ENCODE results near the gene BST1. TPM values are rescaled to one million over a fixed set of nuclear protein-coding genes. Genes with fewer than 3 reads are reported as not detected.
A peak's percentile ranks its signal among the peaks of the same experiment; 100 is the strongest.

The BST1 gene, protein sequence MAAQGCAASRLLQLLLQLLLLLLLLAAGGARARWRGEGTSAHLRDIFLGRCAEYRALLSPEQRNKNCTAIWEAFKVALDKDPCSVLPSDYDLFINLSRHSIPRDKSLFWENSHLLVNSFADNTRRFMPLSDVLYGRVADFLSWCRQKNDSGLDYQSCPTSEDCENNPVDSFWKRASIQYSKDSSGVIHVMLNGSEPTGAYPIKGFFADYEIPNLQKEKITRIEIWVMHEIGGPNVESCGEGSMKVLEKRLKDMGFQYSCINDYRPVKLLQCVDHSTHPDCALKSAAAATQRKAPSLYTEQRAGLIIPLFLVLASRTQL
- total RNA-seq (2021; ENCODE audit: unreplicated experiment) (3.0 TPM), Bru-seq, nascent RNA (percentile 31 among the genes with signal in this experiment), BruChase-seq, experiment 1, labeled RNA remaining after a 2-hour chase (percentile 31 among the genes with signal in this experiment), BruChase-seq, experiment 2, labeled RNA remaining after a 6-hour chase (percentile 28 among the genes with signal in this experiment)
- 3.1 TPM for polyA plus RNA-seq (2012; ENCODE audit: insufficient read length)
- long read RNA-seq, partial matches to known transcripts: 1 of 1 reads
- long read RNA-seq, other reads (novel, unspliced or antisense): 0 of 1 reads

DNA sequence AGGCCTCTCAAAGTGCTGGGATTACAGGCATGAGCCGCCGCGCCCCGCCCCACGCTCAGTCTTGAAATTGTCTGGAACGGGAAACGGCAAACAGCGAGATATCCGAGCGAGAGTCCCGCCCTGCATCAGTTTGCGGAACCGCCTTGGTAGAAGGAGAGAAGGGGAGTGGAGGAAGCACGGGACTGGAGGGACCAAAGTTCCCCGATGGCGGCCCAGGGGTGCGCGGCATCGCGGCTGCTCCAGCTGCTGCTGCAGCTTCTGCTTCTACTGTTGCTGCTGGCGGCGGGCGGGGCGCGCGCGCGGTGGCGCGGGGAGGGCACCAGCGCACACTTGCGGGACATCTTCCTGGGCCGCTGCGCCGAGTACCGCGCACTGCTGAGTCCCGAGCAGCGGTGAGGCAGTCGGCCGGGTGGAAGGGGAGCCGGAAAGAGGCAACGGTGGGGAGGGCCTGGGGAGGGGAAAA is at the start of gene BST1:
Gene BST1, plus strand, starts transcription at position 125 of the 463 bp plus-strand sequence. Its CDS starts 80 bp downstream, at position 205.
- no peak for DNase-seq (ENCODE audit: low read depth, low spot score)
- no peak within 1 kb of the TSS for H3K27ac ChIP-seq (ENCODE audit: low read length)
- CTCF ChIA-PET: interaction anchor here (0.7 kb wide), 1 partner anchor 102 kb away, joined by 8 read pairs; no protein-coding TSS in a partner anchor

DNA sequence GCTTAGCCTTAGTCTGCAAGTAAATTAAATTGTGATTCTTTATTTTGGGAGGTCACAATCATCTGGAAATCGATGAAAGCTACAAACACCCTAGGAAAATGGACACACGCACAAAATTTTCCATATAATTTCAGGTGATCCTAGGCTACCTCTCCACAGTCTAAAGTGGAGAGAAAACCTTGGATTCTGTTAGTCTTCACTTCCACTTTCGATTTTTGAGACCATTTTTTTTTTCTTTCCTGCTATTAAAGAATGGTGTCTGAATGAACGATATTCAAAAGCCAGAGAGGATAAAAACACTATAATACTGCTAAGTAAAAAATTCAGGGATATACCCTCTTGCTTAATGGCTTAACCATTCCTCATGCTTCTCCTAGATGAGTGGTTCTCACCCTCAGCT is 49.4 kb upstream of the BST1 start:
- TF ChIP-seq, protein P1, sequence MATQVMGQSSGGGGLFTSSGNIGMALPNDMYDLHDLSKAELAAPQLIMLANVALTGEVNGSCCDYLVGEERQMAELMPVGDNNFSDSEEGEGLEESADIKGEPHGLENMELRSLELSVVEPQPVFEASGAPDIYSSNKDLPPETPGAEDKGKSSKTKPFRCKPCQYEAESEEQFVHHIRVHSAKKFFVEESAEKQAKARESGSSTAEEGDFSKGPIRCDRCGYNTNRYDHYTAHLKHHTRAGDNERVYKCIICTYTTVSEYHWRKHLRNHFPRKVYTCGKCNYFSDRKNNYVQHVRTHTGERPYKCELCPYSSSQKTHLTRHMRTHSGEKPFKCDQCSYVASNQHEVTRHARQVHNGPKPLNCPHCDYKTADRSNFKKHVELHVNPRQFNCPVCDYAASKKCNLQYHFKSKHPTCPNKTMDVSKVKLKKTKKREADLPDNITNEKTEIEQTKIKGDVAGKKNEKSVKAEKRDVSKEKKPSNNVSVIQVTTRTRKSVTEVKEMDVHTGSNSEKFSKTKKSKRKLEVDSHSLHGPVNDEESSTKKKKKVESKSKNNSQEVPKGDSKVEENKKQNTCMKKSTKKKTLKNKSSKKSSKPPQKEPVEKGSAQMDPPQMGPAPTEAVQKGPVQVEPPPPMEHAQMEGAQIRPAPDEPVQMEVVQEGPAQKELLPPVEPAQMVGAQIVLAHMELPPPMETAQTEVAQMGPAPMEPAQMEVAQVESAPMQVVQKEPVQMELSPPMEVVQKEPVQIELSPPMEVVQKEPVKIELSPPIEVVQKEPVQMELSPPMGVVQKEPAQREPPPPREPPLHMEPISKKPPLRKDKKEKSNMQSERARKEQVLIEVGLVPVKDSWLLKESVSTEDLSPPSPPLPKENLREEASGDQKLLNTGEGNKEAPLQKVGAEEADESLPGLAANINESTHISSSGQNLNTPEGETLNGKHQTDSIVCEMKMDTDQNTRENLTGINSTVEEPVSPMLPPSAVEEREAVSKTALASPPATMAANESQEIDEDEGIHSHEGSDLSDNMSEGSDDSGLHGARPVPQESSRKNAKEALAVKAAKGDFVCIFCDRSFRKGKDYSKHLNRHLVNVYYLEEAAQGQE (IDR thresholded peaks at IDR 0.05; ENCODE audit: insufficient read depth in 1 of 2, low read depth in 2 of 2, low read length in 1 of 2): no peak
- no peak for TF ChIP-seq SIN3A (IDR thresholded peaks at IDR 0.05; ENCODE audit: borderline replicate concordance, insufficient read depth, low read depth, low read length)
- TF ChIP-seq POLR2AphosphoS5 (IDR thresholded peaks at IDR 0.05; ENCODE audit: low read depth, low read length): no peak
- TF ChIP-seq TCF7L2 (IDR thresholded peaks at IDR 0.05; ENCODE audit: low read depth, low read length): no peak
- TF ChIP-seq, protein P2, sequence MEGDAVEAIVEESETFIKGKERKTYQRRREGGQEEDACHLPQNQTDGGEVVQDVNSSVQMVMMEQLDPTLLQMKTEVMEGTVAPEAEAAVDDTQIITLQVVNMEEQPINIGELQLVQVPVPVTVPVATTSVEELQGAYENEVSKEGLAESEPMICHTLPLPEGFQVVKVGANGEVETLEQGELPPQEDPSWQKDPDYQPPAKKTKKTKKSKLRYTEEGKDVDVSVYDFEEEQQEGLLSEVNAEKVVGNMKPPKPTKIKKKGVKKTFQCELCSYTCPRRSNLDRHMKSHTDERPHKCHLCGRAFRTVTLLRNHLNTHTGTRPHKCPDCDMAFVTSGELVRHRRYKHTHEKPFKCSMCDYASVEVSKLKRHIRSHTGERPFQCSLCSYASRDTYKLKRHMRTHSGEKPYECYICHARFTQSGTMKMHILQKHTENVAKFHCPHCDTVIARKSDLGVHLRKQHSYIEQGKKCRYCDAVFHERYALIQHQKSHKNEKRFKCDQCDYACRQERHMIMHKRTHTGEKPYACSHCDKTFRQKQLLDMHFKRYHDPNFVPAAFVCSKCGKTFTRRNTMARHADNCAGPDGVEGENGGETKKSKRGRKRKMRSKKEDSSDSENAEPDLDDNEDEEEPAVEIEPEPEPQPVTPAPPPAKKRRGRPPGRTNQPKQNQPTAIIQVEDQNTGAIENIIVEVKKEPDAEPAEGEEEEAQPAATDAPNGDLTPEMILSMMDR (IDR thresholded peaks at IDR 0.05): no peak
- ATAC-seq (no peak), DNase-seq (ENCODE audit: low read depth, low spot score) (no peak)
- Histone ChIP-seq H3K36me3 (ENCODE audit: control insufficient read depth, insufficient read depth, low read length) (no peaks in the 10 kb centered on the region; the same call in 1 of the 2 replicates), H3K4me3 (ENCODE audit: low read depth in 2 of 2, low read length in 2 of 2) (peak overlapping the region; percentile 67 to 72), H3K27me3 (ENCODE audit: control insufficient read depth, insufficient read depth, low read length) (no peaks in the 10 kb centered on the region), H3K27ac (ENCODE audit: low read length) (peak overlapping the region; percentile 90), H3K4me1 (ENCODE audit: control insufficient read depth, insufficient read depth, low read length) (peaks cover 24% of the 10 kb centered on the region), H3K9me3 (ENCODE audit: control insufficient read depth, insufficient read depth, low read depth, low read length) (no peaks in the 10 kb centered on the region)
- POLR2A ChIA-PET: no interaction called here
- no TSS peak for BruUV-seq (replicated peaks)
- intact Hi-C loops (cut with micrococcal nuclease; ENCODE audit: unreplicated experiment): no loop called here
- in situ Hi-C loops (cut with HindIII; ENCODE audit: low pct_unique_long_range_greater_than_20kb, low sequenced_read_pairs): no loop called here
- CTCF ChIA-PET: no interaction called here

More for the DNA sequence above, at the start of gene BST1:
- Histone ChIP-seq H3K9me3 (ENCODE audit: control insufficient read depth, insufficient read depth, low read depth, low read length) (no peaks in the 10 kb centered on the region), H3K4me1 (ENCODE audit: control insufficient read depth, insufficient read depth, low read length) (peaks cover 3% of the 10 kb centered on the region; the same call in 1 of the 2 replicates), H3K36me3 (ENCODE audit: control insufficient read depth, insufficient read depth, low read length) (no peaks in the 10 kb centered on the region), H3K4me3 (ENCODE audit: low read depth in 2 of 2, low read length in 2 of 2) (peak within 1 kb of the TSS; percentile 48 to 63), H3K27me3 (ENCODE audit: control insufficient read depth, insufficient read depth, low read length) (no peaks in the 10 kb centered on the region)
- TF ChIP-seq POLR2AphosphoS5 (IDR thresholded peaks at IDR 0.05; ENCODE audit: low read depth, low read length): no peak
- TF ChIP-seq, protein P2 (IDR thresholded peaks at IDR 0.05): no peak
- no peak for TF ChIP-seq SIN3A (IDR thresholded peaks at IDR 0.05; ENCODE audit: borderline replicate concordance, insufficient read depth, low read depth, low read length)
- no peak for TF ChIP-seq TCF7L2 (IDR thresholded peaks at IDR 0.05; ENCODE audit: low read depth, low read length)
- TF ChIP-seq, protein P1 (IDR thresholded peaks at IDR 0.05; ENCODE audit: insufficient read depth in 1 of 2, low read depth in 2 of 2, low read length in 1 of 2): no peak
- intact Hi-C loops (cut with micrococcal nuclease; ENCODE audit: unreplicated experiment) (no loop called here), in situ Hi-C loops (cut with HindIII; ENCODE audit: low pct_unique_long_range_greater_than_20kb, low sequenced_read_pairs) (no loop called here)
- POLR2A ChIA-PET: interaction anchor here (0.7 kb wide), 1 partner anchor 13 kb away, joined by 14 read pairs; no protein-coding TSS in a partner anchor
- ATAC-seq: peak; percentile 86
- no TSS peak for BruUV-seq (replicated peaks)
